HG02759 (cell line): Measurements from ENCODE around the gene RBM28.

Experiments used
- ATAC-seq: cut with Tn5 transposase; IDR thresholded peaks from one replicate; pipeline ENCODE4 v1.9.1; 2021; ENCODE audit warnings: mild to moderate bottlenecking, moderate library complexity; ENCODE audit not compliant: unreplicated experiment

RBM28 gene, protein sequence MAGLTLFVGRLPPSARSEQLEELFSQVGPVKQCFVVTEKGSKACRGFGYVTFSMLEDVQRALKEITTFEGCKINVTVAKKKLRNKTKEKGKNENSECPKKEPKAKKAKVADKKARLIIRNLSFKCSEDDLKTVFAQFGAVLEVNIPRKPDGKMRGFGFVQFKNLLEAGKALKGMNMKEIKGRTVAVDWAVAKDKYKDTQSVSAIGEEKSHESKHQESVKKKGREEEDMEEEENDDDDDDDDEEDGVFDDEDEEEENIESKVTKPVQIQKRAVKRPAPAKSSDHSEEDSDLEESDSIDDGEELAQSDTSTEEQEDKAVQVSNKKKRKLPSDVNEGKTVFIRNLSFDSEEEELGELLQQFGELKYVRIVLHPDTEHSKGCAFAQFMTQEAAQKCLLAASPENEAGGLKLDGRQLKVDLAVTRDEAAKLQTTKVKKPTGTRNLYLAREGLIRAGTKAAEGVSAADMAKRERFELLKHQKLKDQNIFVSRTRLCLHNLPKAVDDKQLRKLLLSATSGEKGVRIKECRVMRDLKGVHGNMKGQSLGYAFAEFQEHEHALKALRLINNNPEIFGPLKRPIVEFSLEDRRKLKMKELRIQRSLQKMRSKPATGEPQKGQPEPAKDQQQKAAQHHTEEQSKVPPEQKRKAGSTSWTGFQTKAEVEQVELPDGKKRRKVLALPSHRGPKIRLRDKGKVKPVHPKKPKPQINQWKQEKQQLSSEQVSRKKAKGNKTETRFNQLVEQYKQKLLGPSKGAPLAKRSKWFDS

DNA sequence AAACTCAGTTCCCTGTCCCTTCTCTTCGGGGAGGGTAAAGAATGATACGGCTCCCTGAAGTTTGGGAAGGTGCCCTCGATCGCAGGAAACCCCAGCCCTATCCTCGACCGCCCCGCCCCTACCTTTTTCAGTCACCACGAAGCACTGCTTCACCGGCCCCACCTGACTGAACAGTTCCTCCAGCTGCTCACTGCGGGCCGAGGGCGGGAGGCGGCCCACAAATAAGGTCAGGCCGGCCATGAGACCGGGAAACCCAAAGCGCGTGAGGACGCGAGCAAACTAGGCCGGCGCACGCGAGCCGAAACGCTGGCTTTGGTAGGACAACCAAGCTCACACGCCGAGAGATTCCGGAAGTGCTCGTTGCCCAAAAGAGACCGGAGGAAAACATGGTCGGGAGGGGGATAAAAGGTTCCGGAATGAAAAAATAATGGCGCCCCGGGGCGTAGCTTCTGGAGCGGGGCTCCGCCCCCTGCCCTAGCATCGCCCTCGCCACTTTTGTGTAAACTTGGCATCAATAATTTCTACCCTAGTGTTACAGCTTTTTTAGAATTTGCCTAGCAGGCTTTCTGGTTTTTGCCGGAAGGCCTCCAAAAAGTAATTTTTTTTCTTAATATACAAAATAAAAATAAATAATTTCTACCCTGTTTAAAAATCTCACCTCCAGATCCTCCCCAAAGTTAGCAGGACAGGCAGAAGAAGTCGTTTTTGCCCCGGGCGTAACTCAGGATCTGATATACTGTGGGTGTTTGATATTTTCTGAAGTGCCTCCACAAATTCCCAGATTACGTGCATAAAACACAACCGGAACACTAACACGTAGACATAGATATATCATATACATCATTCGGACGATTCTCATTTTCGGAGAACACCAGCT, at the start of gene RBM28:
TSS of gene RBM28 (minus strand) at position 355 of the 877 bp plus-strand sequence. CDS start at position 240, 115 bp downstream.
- ATAC-seq: peak; percentile 96

DNA sequence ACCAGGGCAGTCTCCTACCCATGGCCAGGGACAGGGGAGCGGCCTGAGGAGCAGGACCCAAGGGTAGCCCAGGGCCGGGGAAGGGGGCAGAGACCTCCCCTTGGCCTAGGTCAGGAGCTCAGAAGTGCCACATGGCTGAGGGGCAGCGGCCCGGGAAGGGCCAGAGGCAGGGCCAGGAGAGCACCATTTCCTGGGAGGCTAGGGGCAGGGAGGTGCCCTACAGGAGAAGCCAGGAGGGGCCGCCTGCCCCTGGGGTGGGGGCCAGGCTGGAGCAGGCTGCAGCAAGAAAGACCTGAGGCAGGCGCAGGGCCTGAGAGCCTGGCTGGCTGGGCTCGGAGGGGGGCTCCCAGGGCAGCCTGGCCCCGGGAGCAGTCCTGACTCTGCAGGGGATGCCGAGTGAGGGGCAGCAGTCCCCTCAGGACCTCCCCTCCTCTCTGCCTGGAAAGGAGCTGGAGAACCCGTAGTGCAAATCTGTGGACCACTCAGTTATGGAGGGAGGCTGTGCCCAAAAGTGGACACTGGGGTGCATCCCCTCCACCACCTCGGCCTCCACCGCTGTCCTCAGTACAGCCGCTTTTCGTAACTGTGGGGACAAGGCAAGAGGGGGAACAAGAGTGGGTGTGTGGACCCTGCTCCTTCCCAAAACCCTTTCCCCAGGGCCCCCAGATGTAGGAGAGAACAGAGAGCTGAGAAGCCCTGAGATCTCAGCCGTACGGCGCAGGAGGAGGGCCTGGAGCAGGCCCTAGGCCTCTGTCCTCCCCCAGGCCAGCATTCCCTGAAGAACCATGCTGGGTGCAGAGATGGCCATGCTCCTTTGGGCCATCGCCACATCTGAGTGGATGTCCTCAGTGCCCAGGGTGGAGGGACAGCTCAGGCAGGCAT, 49.0 kb upstream of the RBM28 start:
- ATAC-seq: no peak

DNA sequence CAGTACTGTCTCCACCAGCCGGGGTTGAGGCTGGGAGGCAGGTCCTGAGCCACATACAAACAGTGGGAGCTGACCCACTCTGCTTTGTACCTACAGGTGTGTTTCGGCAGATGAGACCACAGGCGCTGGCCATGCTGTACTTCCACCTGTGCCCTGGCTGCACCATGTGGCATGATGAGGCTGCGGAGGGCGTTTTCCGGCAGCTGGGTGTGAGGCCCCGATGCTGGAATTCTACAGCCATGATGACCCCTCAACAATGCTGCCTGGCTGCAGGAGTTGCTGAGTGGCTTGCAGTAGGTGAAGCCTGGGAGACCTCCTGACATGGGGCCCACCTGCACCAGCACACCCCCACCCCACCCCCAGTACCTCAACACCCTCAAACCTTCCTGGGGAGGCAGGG, 48.1 kb upstream of the RBM28 start:
- no peak for ATAC-seq

DNA sequence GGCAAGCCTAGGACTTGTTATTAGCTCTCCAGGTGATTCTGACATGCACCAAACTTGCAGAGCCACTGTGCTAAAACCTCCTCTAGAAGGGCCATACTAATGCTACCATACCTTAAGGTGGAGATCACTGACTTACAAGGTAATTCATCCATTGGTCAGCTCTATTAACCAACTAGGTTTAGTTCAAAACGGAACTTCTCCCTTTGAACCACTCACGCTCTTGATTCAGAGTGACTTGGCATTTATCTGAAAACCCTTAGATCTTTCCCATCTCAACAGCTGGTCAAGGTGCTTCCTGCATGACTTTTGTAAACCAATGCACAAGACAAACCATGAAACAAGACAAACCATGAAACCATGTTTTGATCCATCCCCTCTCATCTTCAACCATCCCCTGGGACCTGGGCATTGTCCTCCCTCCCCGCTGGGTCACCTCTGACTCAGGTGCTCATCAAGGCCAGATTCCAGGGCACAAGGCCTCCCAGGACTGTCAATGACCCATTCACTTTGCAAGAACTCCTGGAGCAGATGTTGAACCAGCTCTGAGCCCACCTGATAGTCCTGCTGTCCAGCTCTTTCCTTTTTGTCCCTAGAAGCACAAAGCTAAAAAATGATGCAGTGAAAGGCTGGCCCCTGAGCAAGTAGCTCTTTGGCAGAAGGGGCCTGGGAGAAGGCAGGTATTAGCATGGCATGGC, 47.3 kb upstream of the RBM28 start:
- ATAC-seq: no peak

DNA sequence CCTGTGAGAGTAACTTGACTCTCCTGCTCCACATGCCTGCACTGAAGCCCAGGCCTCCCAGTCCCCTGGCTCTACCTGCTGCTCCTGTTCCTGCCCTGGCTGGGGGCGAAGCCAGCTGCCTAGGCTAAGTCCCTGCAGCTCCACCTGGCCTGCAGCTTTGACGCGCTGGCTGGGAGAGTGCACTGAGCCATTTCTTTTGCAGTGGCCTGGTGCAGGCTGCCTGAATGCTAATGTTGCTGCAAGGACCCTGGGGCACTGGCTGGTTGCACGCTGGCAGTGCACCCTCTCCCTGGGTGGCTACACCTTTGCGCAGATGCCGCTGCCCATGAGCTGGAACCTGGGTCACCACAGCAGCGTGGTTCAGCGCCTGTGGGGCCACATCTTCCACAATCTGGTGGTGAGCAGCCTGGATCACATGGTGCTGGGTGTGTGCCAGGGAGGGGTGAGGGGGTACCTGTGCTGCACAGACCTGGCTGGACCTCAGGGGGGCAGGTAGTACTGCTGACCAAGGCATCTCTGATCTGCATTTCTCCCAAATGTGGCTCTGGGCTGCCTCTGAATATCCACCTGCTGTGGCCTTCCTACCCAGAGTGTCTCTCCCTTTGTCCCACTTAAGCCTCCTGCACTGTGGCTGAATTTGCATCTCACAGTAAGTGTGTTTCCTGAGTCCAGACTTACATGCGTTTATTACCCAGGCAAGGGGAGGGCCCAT, 46.1 kb upstream of the RBM28 start:
- no peak for ATAC-seq

DNA sequence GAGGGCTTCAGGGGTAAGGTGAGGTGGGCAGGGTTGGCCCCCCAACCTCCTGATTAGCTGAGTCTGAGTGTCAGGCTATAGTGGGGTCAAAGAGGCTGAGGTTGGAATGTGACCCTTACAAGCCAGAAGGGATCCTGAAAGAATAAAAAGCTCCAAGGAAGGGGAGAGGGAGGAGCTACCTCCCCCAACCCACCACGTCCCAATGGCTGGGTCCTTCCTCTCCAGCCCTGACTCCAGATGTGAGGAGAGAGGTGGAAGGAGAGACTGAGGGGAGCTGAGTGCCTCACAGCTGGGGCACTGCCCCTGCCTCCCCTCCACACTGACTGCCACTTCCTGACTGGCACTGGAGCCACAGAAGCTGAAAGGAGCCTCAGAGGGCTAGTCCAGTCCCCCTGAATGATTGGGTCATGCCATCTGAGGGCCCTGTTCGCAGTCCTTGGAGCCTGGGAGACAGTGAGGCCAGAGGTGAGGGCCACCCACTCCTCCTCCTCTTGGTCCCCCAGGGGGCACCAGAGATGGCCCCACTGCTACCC, 45.4 kb upstream of the RBM28 start:
- no peak for ATAC-seq

DNA sequence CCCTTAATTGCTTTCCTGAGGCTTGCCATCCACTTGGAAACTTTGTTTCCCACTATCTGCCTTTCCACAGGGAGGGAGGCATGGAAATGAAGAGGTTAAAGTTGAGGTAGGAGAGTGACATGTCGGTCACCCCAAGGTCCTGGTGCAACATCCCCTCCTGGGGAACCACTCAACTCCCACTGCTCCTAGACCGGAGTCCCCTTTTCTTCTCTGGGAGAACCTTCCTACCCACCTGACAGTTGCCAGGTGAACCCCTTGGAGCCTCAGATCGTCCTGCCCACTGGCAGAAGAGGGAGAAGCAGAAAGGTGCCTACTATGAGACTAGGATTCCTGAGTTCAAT, 44.4 kb upstream of the RBM28 start:
- no peak for ATAC-seq

DNA sequence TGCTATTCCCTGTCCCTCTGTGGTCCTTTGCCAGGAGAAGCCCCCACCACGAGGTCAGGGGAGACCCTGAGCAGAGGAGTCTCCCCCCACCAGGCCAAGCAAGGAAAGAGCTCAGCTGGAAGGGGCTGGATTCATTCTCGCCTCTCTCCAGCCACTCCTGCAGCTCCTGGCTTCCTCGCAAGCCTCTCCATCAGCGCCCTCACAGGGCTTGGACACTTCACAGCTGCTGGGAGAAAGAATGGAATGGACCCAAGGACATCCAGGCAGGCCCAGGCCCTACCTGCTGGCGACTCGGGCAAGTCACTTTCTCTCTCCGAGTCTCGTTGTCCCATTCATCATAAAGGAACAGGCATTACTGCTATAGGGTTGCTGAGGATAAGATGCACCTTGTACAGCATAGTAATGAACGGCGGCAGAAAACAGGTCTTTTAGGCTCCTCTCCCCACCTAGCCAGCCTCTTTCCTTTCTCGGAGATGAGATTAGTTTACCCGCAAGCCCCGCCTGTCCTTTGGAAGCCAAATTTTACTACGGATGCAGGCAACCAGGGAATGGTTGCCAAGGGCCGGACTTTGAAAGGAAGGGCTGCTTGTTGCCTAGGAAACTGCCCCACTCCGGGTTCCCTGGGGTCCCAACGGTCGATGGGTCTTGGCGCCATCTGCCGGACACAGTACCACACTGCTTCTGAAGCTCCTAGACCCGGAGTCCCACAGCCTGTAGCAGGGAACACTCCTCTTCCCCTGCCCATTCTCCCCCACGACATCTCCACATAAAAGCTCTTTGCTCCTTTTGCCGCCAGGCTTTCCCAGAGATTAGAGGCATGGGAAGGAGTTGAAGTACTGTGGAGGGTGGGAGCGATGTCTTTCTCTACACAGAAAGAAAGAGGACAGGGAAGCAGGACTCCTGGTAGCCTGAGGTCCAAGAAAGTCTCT, 43.8 kb upstream of the RBM28 start:
- peak; percentile 74 for ATAC-seq

DNA sequence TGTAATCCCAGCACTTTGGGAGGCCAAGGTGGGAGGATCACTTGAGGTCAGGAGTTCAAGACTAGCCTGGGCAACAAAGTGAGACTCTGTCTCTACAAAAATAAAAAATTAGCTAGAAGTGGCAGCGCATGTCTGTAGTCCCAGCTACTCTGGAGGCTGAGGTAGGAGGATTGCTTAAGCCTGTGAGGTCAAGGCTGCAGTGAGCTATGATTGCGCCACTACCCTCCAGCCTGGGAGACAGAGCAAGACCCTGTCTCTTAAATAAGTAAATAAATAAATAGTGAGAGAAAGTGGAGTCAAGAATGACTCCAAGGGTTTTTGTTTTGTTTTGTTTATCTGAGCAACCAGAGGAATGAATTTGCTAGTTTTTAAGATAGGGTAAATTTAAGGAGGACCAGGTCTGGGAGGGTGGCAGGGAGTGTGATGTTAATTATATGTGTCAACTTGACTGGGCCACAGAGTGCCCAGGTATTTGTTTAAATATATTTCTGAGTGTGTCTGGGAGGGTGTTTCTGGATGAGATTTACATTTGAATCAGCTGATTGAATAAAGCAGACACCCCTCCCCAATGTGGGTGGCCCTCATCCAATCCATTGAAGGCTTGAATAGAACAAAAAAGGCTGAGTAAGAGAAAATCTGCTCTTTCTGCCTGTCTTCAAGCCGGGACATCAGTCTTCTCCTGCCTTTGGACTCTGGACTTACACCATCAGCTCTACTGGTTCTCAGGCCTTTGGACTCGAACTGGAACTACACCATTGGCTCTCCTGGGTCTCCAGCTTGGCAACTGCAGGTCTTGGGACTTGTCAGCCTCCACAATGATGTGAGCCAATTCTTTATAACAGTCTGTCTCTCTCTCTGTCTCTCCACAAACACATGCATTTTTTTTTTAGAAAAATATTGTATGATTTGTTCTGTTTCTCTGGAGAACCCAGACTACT, 42.5 kb upstream of the RBM28 start:
- ATAC-seq: no peak

DNA sequence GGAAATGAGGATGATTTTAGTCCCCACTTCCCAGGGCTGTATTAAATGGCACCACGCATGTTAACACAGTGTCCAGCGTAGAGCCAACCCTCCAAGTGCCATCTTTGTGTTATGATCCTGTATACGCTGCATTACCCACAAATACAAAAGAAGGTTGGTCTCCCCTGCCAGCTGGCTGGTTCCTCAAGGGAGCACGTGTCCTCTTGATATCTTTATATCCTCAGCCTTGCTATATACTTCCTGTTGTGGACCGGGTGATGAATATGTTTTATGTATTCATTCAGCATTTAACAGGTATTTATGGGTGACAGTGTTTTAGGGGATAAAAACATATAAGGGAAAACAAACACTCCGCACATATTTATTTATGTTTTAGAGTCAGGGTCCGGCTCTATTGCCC, 41.0 kb upstream of the RBM28 start:
- ATAC-seq: no peak

DNA sequence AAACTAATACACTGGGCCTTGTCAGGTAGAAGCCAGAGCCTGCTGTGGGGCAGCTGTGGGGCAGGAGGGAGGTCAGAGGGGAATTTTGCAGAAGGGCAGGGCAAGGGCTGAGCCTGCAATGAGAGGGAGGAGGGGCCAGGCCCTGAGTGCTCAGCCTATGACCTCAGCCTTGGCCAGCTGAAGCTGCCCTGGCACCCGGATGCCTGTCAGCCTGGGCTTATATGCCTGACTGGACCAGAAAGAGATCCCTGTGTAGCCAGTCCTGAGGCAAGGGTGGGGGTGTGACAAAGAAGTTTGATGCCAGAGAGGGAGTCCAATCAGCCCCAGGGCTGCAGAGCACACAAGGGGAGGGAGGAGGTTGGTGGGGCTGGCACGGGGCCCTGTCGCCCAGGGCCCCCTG, 40.1 kb upstream of the RBM28 start:
- ATAC-seq: no peak

DNA sequence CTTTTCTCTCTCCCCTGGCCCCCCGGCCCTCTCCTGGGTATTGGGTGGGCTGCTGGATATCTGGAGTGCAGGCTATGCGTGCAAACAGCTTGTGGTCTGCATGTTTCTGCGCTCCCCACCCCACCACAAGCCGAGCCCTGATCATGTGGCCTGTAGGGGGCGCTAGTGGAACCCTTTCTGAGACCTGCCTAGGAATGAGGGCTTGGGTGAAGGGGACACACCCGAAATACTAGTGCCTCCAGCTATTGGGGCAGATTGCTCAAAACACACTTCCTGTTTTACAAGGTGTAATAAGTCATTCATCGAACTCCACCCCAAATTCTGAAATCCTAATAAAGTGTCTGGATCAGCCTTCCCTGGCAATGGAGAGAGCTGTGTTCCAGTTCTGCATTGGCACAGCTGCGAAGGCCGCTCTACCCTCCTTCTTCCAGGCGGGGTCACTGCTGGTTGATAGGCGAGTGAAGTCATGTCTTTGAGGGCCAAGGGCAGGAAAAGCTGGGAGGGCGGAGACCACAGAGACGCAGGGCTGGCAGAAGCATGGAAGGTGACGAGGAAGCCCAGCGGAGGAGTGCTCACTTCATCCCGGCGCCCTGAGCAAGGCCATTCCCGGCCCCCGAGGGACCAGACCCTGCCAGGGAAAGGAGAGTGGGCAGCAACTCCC, 37.6 kb upstream of the RBM28 start:
- no peak for ATAC-seq

DNA sequence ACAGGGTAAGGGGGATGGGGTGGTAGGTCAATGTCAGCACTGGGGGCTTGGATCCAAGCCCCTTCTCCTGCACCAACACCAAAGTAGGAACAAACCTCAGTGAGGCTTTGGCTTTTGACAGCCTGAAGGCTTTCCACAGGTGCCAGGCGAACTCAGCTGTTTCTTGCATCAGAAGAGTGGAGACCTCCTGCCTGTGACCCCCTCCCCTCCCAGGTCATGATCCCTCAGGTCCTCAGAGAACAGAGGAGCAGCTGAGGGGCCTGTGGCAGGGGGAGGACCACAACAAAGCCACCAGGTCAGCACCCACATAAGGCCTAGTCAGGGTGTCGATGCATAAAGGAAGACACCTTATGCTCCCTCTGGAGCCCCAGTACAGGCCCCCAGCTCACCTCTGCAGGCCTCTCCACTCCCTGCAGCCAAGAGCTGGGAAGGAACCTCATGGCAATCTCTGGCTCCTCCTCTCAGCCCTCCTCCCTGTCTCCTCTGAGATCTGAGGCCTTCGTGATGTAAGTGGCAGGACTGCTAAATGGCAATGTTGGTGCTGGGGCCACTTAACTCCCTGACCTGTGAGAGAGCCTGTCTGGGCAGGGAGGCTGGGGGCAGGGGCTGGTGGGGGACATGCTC, 36.9 kb upstream of the RBM28 start:
- ATAC-seq: no peak

DNA sequence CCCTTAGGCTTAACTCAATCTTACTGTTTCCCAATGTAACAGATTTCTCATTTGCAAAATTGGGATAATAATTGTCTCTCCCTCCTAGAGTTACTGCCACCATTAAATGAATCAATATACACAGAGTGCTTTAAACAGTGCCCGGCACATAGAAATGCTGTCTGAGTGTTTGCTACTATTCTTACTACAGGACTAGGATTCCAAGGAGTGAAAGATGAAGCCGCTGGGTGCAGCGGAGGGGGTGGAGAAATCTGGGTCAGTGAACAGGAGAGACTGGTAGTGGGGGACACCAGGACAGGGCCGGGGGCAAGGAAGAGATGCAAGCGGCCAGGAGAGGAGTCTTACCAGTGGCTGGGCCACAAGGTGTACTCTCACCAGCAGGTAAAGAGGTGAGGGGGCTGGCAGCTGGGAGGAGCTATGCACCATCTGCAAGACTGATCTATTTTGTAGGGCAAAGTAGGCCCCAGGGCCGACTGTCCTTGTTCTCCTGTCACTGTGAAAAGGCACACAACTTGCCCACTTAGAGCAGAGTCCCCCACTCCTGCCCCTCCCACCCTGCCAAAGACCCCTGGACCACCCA, 36.3 kb upstream of the RBM28 start:
- no peak for ATAC-seq

DNA sequence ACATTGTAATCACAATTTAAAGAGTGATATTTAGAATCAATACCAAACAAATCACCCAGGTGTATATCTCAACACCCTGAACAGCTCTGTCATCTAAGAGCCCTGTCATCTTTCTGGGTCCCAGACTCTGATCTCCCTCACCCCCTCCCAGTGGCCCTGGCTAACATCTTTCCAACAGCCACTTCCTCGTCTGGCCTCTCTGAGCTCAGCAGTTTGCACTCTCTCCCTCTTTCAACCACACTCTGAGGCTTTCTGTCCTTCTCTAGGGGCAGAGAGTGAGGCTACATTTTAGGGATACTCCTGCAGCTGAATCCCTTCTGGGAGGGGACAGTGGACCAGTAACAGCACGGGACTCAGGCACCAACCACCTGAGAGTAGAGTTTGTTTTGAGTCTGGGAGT, 34.9 kb upstream of the RBM28 start:
- no peak for ATAC-seq
